ENCODE data around the gene ACSL3.
A peak's percentile ranks its signal among the peaks of the same experiment; 100 is the strongest.
"Not testable (repeated sequence)": the region's sequence is repeated elsewhere in the genome, so short reads cannot be mapped to it uniquely, and the experiment has no call there.

Gene ACSL3

GRCh38 chr2:222860740-222861410 lies at the start of gene ACSL3:
TSS of gene ACSL3 (plus strand) at chr2:222861036. CDS start at chr2:222908773, 47,737 bp downstream.
- peak; percentile 93 for DNase-seq (ENCODE audit: low spot score)

GRCh38 chr2:222811828-222812227 lies 49.0 kb upstream of the ACSL3 start:
- DNase-seq (ENCODE audit: low spot score): no peak

- DNase-seq (ENCODE audit: low spot score): no peak
Observed at GRCh38 chr2:222813177-222813843, 47.5 kb upstream of the ACSL3 start.

GRCh38 chr2:222819722-222820333 lies 41.0 kb upstream of the ACSL3 start:
- no peak for DNase-seq (ENCODE audit: low spot score)

GRCh38 chr2:222823183-222823930 lies 37.5 kb upstream of the ACSL3 start:
- no peak for DNase-seq (ENCODE audit: low spot score)

- no peak for DNase-seq (ENCODE audit: low spot score)
Observed at GRCh38 chr2:222825031-222825430, 35.8 kb upstream of the ACSL3 start.

GRCh38 chr2:222827417-222827816 lies 33.4 kb upstream of the ACSL3 start:
- DNase-seq (ENCODE audit: low spot score): no peak

- DNase-seq (ENCODE audit: low spot score): no peak
Observed at GRCh38 chr2:222828572-222828971, 32.3 kb upstream of the ACSL3 start.

- DNase-seq (ENCODE audit: low spot score): no peak
Observed at GRCh38 chr2:222830164-222830563, 30.7 kb upstream of the ACSL3 start.

- DNase-seq (ENCODE audit: low spot score): no peak
Observed at GRCh38 chr2:222833410-222833809, 27.4 kb upstream of the ACSL3 start.

GRCh38 chr2:222835143-222835822 lies 25.6 kb upstream of the ACSL3 start:
- DNase-seq (ENCODE audit: low spot score): no peak

GRCh38 chr2:222835823-222836151 lies 25.0 kb upstream of the ACSL3 start:
- DNase-seq (ENCODE audit: low spot score): no peak

GRCh38 chr2:222837643-222838056 lies 23.2 kb upstream of the ACSL3 start:
- no peak for DNase-seq (ENCODE audit: low spot score)

- DNase-seq (ENCODE audit: low spot score): no peak
Observed at GRCh38 chr2:222840060-222840802, 20.6 kb upstream of the ACSL3 start.

- DNase-seq (ENCODE audit: low spot score): no peak
Observed at GRCh38 chr2:222842491-222843174, 18.2 kb upstream of the ACSL3 start.

GRCh38 chr2:222844323-222844722 lies 16.5 kb upstream of the ACSL3 start:
- DNase-seq (ENCODE audit: low spot score): no peak

- not testable (repeated sequence) for DNase-seq (ENCODE audit: low spot score)
Observed at GRCh38 chr2:222845314-222845713, 15.5 kb upstream of the ACSL3 start.

GRCh38 chr2:222846003-222846402 lies 14.8 kb upstream of the ACSL3 start:
- DNase-seq (ENCODE audit: low spot score): no peak

- not testable (repeated sequence) for DNase-seq (ENCODE audit: low spot score)
Observed at GRCh38 chr2:222848031-222848430, 12.8 kb upstream of the ACSL3 start.

- DNase-seq (ENCODE audit: low spot score): no peak
Observed at GRCh38 chr2:222848862-222849261, 12.0 kb upstream of the ACSL3 start.

Measured in cerebellar cortex (tissue), 1 donor.